Aorta (tissue), 5 donors: ENCODE results near the gene PBX3. TPM values are rescaled to one million over a fixed set of nuclear protein-coding genes. Genes with fewer than 3 reads are reported as not detected.
"Not testable (repeated sequence)": the region's sequence is repeated elsewhere in the genome, so short reads cannot be mapped to it uniquely, and the experiment has no call there.

ENCODE experiments used
- ATAC-seq: fragments of 200-7000 bp; cut with Tn5 transposase; one replicate; pipeline ENCODE4 v1.9.1; 2022; ENCODE audit warnings: moderate library complexity; ENCODE audit not compliant: low FRiP score
- DNase-seq, 2 donors: peaks; one replicate each; pipeline ENCODE4 v3.0.0-alpha.2; 2020
- H3K27ac ChIP-seq, 2 donors: one replicate each; pipeline ENCODE4 v1.5.1; 2013; ENCODE audit warnings: low read length in 2 of 2, mild to moderate bottlenecking in 2 of 2, moderate library complexity in 2 of 2, control low read depth in 1 of 2, inconsistent platforms in 1 of 2, low read depth in 1 of 2
- H3K27me3 ChIP-seq, 2 donors: one replicate each; pipeline ENCODE4 v1.6.1; 2013; ENCODE audit warnings: control low read depth in 1 of 2, low read length in 1 of 2, mild to moderate bottlenecking in 1 of 2, moderate library complexity in 1 of 2; ENCODE audit not compliant: insufficient read depth in 2 of 2, control insufficient read depth in 1 of 2
- H3K36me3 ChIP-seq, 2 donors: one replicate each; pipeline ENCODE4 v1.6.1; 2013; ENCODE audit warnings: control low read depth in 1 of 2, low read length in 1 of 2, mild to moderate bottlenecking in 1 of 2; ENCODE audit not compliant: insufficient read depth in 2 of 2, control insufficient read depth in 1 of 2
- H3K4me1 ChIP-seq, 2 donors: one replicate each; pipeline ENCODE4 v1.6.1; 2013; ENCODE audit warnings: low read length in 2 of 2, control low read depth in 1 of 2, mild to moderate bottlenecking in 1 of 2, moderate library complexity in 1 of 2; ENCODE audit not compliant: insufficient read depth in 2 of 2, control insufficient read depth in 1 of 2
- H3K4me3 ChIP-seq, 2 donors: one replicate each; pipeline ENCODE4 v1.5.1; 2013; ENCODE audit warnings: low read length in 2 of 2, control low read depth in 1 of 2, mild to moderate bottlenecking in 1 of 2
- H3K9me3 ChIP-seq: one replicate; pipeline ENCODE4 v1.6.1; 2013; ENCODE audit warnings: mild to moderate bottlenecking, low read length; ENCODE audit not compliant: control insufficient read depth
- WGBS, 2 donors: extraction: QIAGEN DNeasy Blood & Tissue Kit; methylation state at CpG; one replicate each; pipeline ENCODE4 v1.1.7; 2013; 5-methylcytosine and 5-hydroxymethylcytosine counted together
- intact Hi-C, 2 donors: fragments of 100-400 bp; cut with DNase I; formaldehyde crosslinking; loops; one replicate each; pipeline versions ENCODE4 v1.14.2 to v1.15.0; 2022
- polyA plus RNA-seq, 2 donors: library from polyadenylated mRNA; stranded (reverse); fragments of 200-250 nt; gene quantifications; one replicate each; pipeline ENCODE4 v1.2.3, GENCODE V29; 2013
- total RNA-seq, 2 donors: library from RNA; stranded (reverse); fragmentation: NEBNext Ultra II Directional; extraction: Animal tissue kit (Norgen Biotek cat#: 25700); gene quantifications; one replicate each; pipeline ENCODE4 v1.2.1, GENCODE V29; 2021
- donor health status: healthy with polysubstance abuse.
- donor health status: Bipolar disorder and iron deficiency.
- donor health status: DM: no; HTN: no; CAD: no.
- donor health status: DM: no; HTN: no; CAD: no.
- donor health status: DM: yes; HTN: yes; CAD: no.

Gene PBX3
- total and polyA plus RNA-seq, 4 donors = 10.3 to 44.7 (median 18.8) TPM

DNA sequence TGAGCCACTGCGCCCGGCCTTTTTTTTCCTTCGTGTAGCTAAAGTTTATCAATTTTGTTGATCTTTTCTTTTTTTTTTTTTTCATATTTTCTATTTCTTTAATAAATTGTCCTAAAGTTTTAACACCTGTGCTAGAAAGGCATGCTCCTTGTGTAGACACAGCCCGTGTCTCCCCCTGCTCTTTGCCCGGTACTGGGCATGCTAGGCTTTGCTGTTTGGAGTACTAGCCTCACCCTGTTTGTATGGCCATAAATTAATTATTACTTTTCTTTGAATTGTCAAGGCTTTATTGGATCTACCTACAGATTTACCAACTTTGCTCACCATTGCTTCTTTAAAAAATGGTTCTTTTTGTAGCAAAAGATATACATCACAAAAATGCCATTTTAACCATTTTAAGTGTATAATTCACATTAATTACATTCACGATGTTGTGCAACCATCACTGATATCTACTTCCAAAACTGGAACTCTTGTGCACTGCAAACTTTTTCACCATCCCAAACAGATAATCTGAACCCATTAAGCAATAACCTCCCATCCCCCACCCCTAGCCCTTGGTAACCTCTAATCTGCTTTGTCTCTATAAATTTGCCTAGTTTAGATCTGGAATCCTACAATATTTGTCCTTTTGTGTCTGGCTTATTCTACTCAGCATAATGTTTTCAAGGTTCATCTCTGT, 31.5 kb downstream of the PBX3 start:
- H3K36me3 ChIP-seq, H3K4me1 ChIP-seq, ATAC-seq, H3K4me3 ChIP-seq, H3K9me3 ChIP-seq, intact Hi-C loops, DNase-seq, H3K27ac ChIP-seq, H3K27me3 ChIP-seq: not testable (repeated sequence)
- 95 to 99% methylated on average over 4 to 5 of the region's 6 CpGs for WGBS, 2 donors

DNA sequence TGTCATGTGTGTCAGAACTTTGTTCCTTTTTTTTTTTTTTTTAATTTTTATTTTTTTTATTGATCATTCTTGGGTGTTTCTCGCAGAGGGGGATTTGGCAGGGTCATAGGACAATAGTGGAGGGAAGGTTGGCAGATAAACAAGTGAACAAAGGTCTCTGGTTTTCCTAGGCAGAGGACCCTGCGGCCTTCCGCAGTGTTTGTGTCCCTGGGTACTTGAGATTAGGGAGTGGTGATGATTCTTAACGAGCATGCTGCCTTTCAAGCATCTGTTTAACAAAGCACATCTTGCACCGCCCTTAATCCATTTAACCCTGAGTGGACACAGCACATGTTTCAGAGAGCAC, 32.0 kb downstream of the PBX3 start:
- H3K4me3 ChIP-seq, DNase-seq, H3K9me3 ChIP-seq, H3K27ac ChIP-seq, H3K27me3 ChIP-seq, H3K4me1 ChIP-seq, ATAC-seq, intact Hi-C loops, H3K36me3 ChIP-seq: not testable (repeated sequence)
- WGBS, 2 donors = 100% methylated on average over 1 of the region's 5 CpGs; no CpG with 5 or more reads in 1 of the 2 donors

DNA sequence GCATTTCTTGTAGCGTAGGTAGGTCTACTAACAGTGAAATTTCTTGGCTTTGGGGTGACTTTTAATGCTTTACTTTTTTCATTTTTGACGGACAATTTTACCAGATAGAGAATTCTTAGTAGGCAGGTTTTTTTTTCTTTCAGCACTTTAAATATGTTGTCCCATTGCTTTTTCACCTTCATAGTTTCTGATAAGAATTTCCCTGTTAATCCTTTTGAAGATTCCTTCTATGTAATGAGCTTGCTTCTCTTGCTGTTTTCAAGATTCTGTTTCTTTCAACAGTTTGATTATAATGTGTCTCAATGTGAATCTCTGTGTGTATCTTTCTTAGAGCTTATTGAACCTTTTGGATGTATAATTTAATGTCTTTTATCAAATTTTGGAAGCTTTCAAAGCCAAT, 35.5 kb downstream of the PBX3 start:
- DNase-seq = no peak
- Histone ChIP-seq H3K4me3 (no peak overlapping the region), H3K36me3 (no peaks in the 10 kb centered on the region), H3K9me3 (no peaks in the 10 kb centered on the region), H3K27me3 (no peaks in the 10 kb centered on the region), H3K4me1 (no peaks in the 10 kb centered on the region), H3K27ac (no peak overlapping the region)
- no peak for ATAC-seq
- WGBS, 2 donors = 97% methylated on average over 2 of the region's 2 CpGs
- intact Hi-C loops = no loop called here

DNA sequence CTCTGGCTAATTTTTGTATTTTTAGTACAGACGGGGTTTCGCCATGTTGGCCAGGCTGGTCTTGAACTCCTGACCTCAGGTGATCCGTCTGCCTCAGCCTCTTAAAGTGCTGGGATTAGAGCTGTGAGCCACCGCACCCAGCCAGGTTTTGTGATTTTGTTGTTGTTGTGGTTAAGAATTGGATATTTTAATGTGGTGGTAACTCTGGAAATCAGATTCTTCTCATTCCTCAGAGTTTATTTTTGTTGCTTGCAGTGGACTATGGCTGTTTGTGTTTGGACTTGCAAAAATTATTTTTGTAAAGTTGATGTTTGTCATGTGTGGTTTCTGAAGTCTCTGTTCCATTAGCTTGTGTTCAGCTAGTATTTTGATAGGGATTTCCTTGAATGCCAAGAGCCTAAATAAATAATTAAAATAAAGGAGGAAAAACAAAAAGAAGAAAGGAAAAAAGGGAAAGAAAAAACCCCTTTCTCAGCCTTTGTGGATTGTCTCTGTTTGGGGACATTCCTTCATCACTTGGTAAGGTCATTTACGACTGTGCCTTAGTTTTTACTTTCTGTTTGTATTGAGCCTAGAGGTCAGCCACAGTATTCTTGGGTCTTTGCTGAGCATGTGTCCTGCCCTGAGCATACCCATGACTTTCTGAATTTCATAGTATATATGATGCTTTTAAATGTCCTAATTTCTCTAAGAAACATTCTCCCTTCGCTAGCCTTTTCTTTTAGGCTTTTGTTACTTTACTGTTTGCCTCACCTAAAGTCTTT, 37.3 kb downstream of the PBX3 start:
- Histone ChIP-seq H3K36me3 (no peaks in the 10 kb centered on the region), H3K27ac (no peak overlapping the region), H3K4me3 (no peak overlapping the region), H3K27me3 (no peaks in the 10 kb centered on the region), H3K4me1 (no peaks in the 10 kb centered on the region), H3K9me3 (no peaks in the 10 kb centered on the region)
- DNase-seq (no peak), ATAC-seq (no peak)
- intact Hi-C loops = no loop called here
- 68 to 74% methylated on average over 6 of the region's 6 CpGs for WGBS, 2 donors

DNA sequence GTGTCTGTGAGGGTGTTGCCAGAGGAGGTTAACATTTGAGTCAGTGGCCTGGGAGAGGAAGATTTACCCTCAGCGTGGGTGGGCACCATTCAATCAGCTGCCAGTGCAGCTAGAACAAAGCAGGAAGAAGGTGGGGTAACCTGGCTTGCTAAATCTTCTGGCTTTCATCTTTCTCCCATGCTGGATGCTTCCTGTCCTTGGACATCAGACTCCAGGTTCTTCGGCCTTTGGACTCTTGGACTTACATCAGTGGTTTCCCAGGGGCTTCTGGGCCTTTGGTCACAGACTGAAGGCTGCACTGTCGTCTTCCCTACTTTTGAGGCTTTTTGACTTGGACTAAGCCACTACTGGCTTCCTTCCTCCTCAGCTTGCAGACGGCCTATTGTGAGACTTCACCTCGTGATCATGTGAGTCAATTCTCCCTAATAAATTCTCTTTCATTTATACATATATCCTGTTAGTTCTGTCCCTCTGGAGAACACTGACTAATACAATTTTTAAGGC, 38.1 kb downstream of the PBX3 start:
- peak in 1 of 2 donors; percentile 50 for DNase-seq
- H3K27me3 ChIP-seq = no peaks in the 10 kb centered on the region
- no peaks in the 10 kb centered on the region for H3K36me3 ChIP-seq
- intact Hi-C loops = no loop called here
- WGBS, 2 donors = 90 to 92% methylated on average over 5 of the region's 5 CpGs
- H3K27ac ChIP-seq = no peak overlapping the region
- H3K4me1 ChIP-seq = no peaks in the 10 kb centered on the region
- H3K4me3 ChIP-seq = no peak overlapping the region
- H3K9me3 ChIP-seq = no peaks in the 10 kb centered on the region
- ATAC-seq = no peak

DNA sequence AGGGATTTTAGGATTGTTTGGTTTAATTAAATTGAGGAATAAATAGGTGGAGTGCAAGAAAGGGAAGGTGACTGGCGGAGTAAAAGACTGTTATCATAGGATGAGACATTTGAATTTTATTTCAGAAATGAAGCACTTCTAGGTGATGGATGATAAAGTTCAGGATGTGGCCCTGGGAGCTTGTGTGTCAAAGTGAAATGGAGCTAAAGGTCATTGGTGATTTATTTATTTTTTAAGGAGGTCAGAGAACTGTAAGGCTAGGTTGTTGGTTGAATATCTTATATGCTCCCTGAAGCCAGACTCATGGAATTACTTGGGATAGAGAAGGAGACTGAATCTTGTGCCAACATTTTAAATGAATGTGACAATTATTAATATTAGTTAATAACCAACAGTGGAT, 40.5 kb downstream of the PBX3 start:
- DNase-seq (no peak), ATAC-seq (no peak)
- Histone ChIP-seq H3K4me1 (no peaks in the 10 kb centered on the region), H3K9me3 (no peaks in the 10 kb centered on the region), H3K4me3 (no peak overlapping the region), H3K27me3 (no peaks in the 10 kb centered on the region), H3K27ac (no peak overlapping the region), H3K36me3 (no peaks in the 10 kb centered on the region)
- intact Hi-C loops = no loop called here
- 98 to 100% methylated on average over 1 of the region's 1 CpG for WGBS, 2 donors

DNA sequence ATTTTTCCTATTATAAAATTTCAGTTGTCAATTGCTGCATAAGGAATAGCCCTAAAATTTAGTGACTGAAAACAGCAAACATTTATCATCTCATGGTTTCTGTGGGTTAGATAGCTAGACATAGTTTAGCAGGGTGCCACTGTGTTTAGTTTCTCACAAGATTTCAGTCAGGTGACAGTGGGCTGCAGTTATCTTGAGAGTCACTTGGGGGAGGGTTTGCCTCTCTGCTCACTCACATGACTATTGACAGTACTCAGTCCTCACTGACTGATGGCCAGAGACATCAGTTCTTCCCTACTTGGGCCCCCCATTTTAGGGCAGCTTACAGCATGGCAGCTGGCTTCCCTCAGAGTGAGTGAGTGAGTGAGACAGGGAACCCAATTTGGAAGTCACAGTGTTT, 42.0 kb downstream of the PBX3 start:
- H3K36me3 ChIP-seq = no peaks in the 10 kb centered on the region
- intact Hi-C loops = no loop called here
- no peaks in the 10 kb centered on the region for H3K9me3 ChIP-seq

DNA sequence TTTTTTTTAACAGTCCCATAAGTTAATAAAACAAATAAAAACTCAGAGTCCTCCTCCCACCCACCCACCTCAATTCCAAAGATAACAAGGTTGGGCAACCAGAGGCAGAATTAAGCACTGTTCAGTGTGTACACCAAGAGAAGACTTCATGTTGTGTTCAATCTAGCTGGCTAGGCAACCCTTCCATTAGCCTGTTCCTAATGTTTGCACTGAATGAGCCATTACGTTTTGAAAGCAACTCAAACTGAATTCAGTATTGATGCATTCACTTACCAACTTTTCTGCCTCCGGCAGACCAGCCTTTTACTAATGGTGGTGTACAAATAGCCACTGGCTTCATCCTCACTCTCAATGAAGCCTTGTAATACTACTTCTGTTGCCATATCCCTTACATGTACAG, 47.5 kb downstream of the PBX3 start:
- Histone ChIP-seq H3K27ac (no peak overlapping the region), H3K4me1 (no peaks in the 10 kb centered on the region), H3K36me3 (no peaks in the 10 kb centered on the region), H3K27me3 (no peaks in the 10 kb centered on the region), H3K4me3 (no peak overlapping the region), H3K9me3 (no peaks in the 10 kb centered on the region)
- no peak for ATAC-seq
- intact Hi-C loops = no loop called here
- 91% methylated on average over 2 of the region's 2 CpGs for WGBS, 2 donors
- no peak for DNase-seq

More for the DNA sequence above, 42.0 kb downstream of the PBX3 start:
- Histone ChIP-seq H3K4me1 (no peaks in the 10 kb centered on the region), H3K27me3 (no peaks in the 10 kb centered on the region), H3K27ac (no peak overlapping the region), H3K4me3 (no peak overlapping the region)
- no peak for DNase-seq
- ATAC-seq = no peak
